ENCODE measurements around the gene ALK. TPM values are rescaled to one million over a fixed set of nuclear protein-coding genes. Genes with fewer than 3 reads are reported as not detected.

The ALK gene
- total RNA-seq, 1 donor from 2014 or later: 0.14 TPM

DNA sequence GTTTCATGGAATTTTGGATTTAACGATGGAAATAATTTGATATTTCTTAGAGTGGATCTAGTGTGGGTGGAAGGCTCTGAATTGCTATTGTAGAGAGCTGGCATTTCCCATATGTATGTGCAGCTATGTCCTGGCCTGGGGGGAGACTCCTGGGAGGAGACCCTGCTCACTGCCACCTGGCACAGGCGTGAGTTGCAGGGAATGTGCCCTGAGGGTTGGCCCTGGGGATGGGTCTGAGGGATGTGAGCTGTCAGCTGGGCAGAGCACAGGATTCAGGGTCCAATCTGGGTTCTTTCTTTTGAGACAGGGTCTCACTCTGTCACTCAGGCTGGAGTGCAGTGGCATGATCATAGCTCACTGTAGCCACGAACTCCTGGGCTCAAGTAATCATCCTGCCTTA, 686.0 kb downstream of the ALK start:
- Histone ChIP-seq H3K27me3 (ENCODE audit: low read depth) (peaks cover 80% of the 10 kb centered on the region), H3K9me3 (replicated peaks) (no peaks in the 10 kb centered on the region), H3K4me1 (no peaks in the 10 kb centered on the region), H3K27ac (replicated peaks) (no peak overlapping the region), H3K36me3 (no peaks in the 10 kb centered on the region), H3K4me3 (no peak overlapping the region)
- intact Hi-C loops (cut with micrococcal nuclease): no loop called here
- no peak for TF ChIP-seq CTCF (IDR thresholded peaks at IDR 0.05; ENCODE audit: borderline replicate concordance)
- no peak for DNase-seq

GRCh38 chr2:29233428-29233827, 688.0 kb downstream of the ALK start:
- Histone ChIP-seq H3K4me1 (no peaks in the 10 kb centered on the region), H3K36me3 (no peaks in the 10 kb centered on the region), H3K4me3 (no peak overlapping the region), H3K27ac (replicated peaks) (no peak overlapping the region), H3K27me3 (ENCODE audit: low read depth) (peaks cover 80% of the 10 kb centered on the region), H3K9me3 (replicated peaks) (no peaks in the 10 kb centered on the region)
- intact Hi-C loops (cut with micrococcal nuclease): no loop called here
- TF ChIP-seq CTCF (IDR thresholded peaks at IDR 0.05; ENCODE audit: borderline replicate concordance): no peak
- DNase-seq: no peak

GRCh38 chr2:29232041-29232440, 689.3 kb downstream of the ALK start:
- Histone ChIP-seq H3K4me3 (no peak overlapping the region), H3K27ac (replicated peaks) (no peak overlapping the region), H3K4me1 (no peaks in the 10 kb centered on the region), H3K36me3 (no peaks in the 10 kb centered on the region), H3K27me3 (ENCODE audit: low read depth) (peaks cover 81% of the 10 kb centered on the region), H3K9me3 (replicated peaks) (no peaks in the 10 kb centered on the region)
- no peak for TF ChIP-seq CTCF (IDR thresholded peaks at IDR 0.05; ENCODE audit: borderline replicate concordance)
- intact Hi-C loops (cut with micrococcal nuclease): no loop called here
- DNase-seq: no peak

DNA sequence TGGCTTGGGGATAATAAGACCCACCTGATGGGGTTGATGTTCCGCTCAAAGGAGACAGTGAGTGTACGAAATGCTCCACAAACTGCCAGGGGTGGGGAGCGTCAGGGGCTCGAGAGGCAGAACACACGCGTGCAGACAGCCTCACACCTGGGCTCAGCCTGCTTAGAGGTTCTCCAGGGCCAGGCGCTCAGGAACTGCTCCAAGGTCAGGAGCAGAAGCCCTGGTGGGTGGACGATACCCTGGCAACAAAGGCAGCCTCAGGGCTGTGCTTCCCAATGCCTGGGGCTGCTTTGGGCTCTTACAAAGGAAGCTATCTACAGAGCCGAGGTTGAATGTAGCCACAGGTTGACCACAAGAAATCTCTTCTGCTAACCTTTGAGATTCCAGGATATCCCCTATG, 691.7 kb downstream of the ALK start:
- DNase-seq: no peak
- intact Hi-C loops (cut with micrococcal nuclease): no loop called here
- no peak for TF ChIP-seq CTCF (IDR thresholded peaks at IDR 0.05; ENCODE audit: borderline replicate concordance)

DNA sequence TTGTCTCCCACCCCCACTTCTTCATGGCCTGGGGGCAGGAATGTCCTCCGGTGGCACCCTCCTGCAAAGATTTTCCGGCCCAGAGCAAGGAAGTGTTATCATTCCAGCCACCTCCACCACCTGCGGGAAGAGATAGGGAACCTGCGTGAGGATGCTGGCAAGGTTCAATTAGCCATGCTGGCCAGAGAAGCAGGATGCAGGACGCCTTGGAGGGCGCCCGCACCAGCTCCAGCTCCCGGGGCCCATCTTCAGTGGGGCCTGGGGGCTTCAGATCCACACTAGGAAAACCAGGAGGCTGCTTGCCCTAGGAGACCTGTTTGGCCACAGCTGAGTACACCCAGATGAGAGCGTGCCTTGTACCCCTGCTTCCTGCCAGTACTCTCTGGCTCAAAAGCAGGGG, 692.4 kb downstream of the ALK start:
- H3K9me3 ChIP-seq (replicated peaks): no peaks in the 10 kb centered on the region
- no peak for DNase-seq
- peaks cover 1% of the 10 kb centered on the region for H3K4me1 ChIP-seq
- H3K27ac ChIP-seq (replicated peaks): no peak overlapping the region
- no peak for TF ChIP-seq CTCF (IDR thresholded peaks at IDR 0.05; ENCODE audit: borderline replicate concordance)
- peaks cover 80% of the 10 kb centered on the region for H3K27me3 ChIP-seq (ENCODE audit: low read depth)
- H3K36me3 ChIP-seq: no peaks in the 10 kb centered on the region
- intact Hi-C loops (cut with micrococcal nuclease): no loop called here
- H3K4me3 ChIP-seq: no peak overlapping the region

More for the DNA sequence above, 691.7 kb downstream of the ALK start:
- Histone ChIP-seq H3K27ac (replicated peaks) (no peak overlapping the region), H3K9me3 (replicated peaks) (no peaks in the 10 kb centered on the region), H3K4me3 (no peak overlapping the region), H3K4me1 (no peaks in the 10 kb centered on the region), H3K27me3 (ENCODE audit: low read depth) (peaks cover 81% of the 10 kb centered on the region), H3K36me3 (no peaks in the 10 kb centered on the region)

Measured in left ventricle myocardium inferior (tissue), 1 donor.